ENCODE data around the gene TECR. TPM values are rescaled to one million over a fixed set of nuclear protein-coding genes. Genes with fewer than 3 reads are reported as not detected.

The TECR gene
- 19.5 and 22.4 TPM in 2 replicates for total RNA-seq

GRCh38 chr19:14529254-14530004 lies at the start of gene TECR:
TECR (plus strand) TSS chr19:14529594; CDS start chr19:14529697, 103 bp downstream.

DNA sequence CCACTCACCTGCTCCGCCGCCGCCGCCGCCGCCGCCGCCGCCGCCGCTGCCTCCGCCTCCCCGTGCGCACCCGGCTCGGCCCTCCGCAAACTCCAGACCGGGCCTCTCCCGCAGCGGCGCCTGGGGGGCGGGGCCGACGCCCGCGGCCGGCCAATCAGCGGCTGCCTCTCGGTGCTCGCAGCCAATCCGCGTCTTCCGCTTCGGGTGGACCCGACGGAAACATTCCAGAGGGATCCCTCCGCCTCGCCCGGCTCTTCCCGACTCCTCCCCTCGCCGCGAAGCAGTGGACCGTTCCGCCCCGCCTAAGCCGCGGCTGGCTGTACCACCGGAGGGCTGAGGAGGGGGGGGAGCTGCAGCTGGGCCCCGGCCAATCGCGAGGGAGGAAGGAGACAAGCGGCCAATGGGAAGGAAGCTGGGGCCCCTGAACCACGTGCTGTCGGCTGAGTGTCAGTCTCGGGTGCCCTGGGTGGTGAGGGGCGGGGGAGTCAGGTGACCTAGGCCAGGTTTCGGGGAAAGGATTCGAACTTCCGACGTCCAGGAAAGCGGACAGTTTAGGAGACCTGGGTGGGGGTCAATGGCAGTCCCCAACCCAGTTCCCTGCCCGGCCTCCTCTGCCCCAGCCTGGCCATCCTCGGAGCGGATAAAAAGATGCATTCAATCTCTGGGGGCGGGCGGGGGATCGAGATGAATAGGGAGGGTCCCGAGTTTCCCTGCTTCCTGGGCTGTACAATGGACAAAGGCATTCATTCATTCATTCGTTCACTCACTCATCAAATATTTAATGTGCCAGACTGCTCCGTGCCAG lies 33.2 kb upstream of the TECR start, which contains the start of gene GIPC1:
Gene GIPC1, minus strand, starts transcription at position 99 of the 805 bp plus-strand sequence. CDS start 13,151 bp downstream, outside the sequence.

GRCh38 chr19:14517840-14518505 lies 11.4 kb upstream of the TECR start, which contains the start of gene DNAJB1:
DNAJB1 (minus strand) TSS chr19:14518397; CDS start chr19:14518349, 48 bp downstream.

GRCh38 chr19:14571695-14572490 lies 42.5 kb downstream of the TECR start, which contains the start of gene NDUFB7:
NDUFB7 (minus strand) TSS chr19:14572066; CDS start chr19:14572000, 66 bp downstream.

DNA sequence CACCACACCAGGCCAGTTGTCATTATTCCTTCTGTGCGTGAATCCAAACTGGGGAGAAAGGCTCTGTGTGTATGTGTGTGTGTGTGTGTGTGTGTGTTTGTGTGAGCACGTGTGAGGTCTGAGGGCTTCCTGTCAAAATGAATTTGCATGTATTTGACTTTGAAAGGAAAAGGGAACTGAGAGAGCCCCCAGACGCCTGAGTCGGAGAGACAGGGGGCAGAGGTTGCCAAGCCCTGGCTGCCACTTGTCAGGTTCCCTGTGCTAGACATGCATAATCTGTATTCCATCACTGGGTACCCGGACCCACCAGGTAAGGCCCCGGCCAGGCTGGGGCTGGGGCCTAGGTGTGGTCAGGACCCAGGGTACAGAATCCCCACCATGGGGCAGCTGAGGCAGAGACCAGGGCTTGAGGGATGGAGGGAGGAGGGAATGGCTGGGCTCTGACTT lies 53.5 kb downstream of the TECR start, which contains the start of gene CLEC17A:
Gene CLEC17A, plus strand, starts transcription at position 191 of the 447 bp plus-strand sequence. Its CDS starts 77 bp downstream, at position 268.

Other genes starting within 250 kb of the TECR start
- 5.8 and 6.0 TPM in 2 replicates for gene ADGRE5, start 148.2 kb upstream of the TECR start, total RNA-seq
- gene DDX39A, start 110.3 kb upstream of the TECR start, total RNA-seq: 62.0 and 63.0 TPM in 2 replicates
- gene PKN1, start 96.3 kb upstream of the TECR start, total RNA-seq: 238 and 246 TPM in 2 replicates
- gene PTGER1, start 54.2 kb upstream of the TECR start, total RNA-seq: 0.17 and 0.33 TPM in 2 replicates
- 95.7 and 122 TPM in 2 replicates for gene GIPC1, start 33.5 kb upstream of the TECR start, total RNA-seq
- gene DNAJB1, start 11.2 kb upstream of the TECR start, total RNA-seq: 27.3 and 33.6 TPM in 2 replicates
- gene NDUFB7, start 42.5 kb downstream of the TECR start, total RNA-seq: 229 and 298 TPM in 2 replicates
- gene CLEC17A, start 53.5 kb downstream of the TECR start, total RNA-seq: not detected in 2 replicates
- gene ADGRE3, start 145.2 kb downstream of the TECR start, total RNA-seq: not detected in 2 replicates
- 6.0 and 12.7 TPM in 2 replicates for gene ZNF333, start 160.5 kb downstream of the TECR start, total RNA-seq
- gene ADGRE2, start 249.0 kb downstream of the TECR start, total RNA-seq: under 0.01 and 0.11 TPM in 2 replicates

All from dermis lymphatic vessel endothelial cell (primary cell).